Transverse colon (tissue), 3 donors: Measurements from ENCODE around the gene WDR91.

Source experiments
- EP300 ChIP-seq: sonication (generic); formaldehyde crosslinking; IDR thresholded peaks from one replicate; pipeline ENCODE4 v1.6.1; 2017; ENCODE audit warnings: antibody characterized with exemption, low read depth
- POLR2A ChIP-seq: fragments of 450-650 bp; IDR thresholded peaks from one replicate; pipeline ENCODE4 v1.6.1; 2016; ENCODE audit warnings: antibody characterized with exemption, mild to moderate bottlenecking, moderate library complexity
- POLR2AphosphoS5 ChIP-seq, 3 donors: sonication (generic); formaldehyde crosslinking; IDR thresholded peaks; one replicate each; pipeline ENCODE4 v1.6.1; 2016; ENCODE audit warnings: antibody characterized with exemption in 3 of 3

DNA sequence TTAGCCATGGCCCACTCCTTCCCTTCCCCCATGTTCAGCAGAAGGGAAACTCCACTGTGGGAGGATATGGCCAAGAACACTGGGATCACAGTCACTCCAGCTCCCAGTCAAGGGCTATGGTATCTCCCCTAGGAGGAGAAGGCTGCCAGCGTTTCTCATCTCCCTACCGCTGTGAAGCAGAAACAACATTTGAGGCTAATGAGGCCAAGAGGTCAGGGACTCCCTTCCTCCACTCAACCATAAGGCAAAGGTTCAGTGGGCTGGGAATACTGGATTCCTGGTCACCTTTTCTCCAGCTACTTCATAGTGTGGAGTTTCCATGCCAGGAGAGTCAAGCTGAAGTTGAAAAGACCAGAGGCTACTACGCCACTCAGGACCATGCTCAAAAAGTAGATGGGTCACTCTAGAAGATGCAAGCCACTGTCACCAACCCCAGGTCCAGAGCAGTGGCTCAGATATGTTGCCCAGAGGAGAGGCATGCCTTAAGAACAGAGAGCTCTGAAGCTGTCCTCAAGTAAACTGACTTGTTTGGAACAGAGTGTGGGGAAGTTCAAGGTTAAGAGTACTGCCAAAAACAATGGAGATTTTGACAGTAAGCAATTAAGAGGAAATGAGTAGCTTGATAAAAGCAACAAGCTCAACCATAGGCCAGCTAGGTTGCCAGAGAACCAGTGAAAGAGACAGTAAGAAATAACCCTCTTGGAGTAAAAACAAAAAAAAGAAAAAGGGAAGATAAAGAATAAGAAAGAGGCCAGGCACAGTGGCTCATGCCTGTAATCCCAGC lies 67.2 kb downstream of the WDR91 start:
- TF ChIP-seq POLR2A (no peak), EP300 (no peak), POLR2AphosphoS5 (IDR thresholded peaks at IDR 0.05) (no peak)
